Uterus (tissue), 4 donors: ENCODE results near the gene PBX1. TPM values are rescaled to one million over a fixed set of nuclear protein-coding genes. Genes with fewer than 3 reads are reported as not detected.

Source experiments
- DNase-seq, 2 donors: peaks; one replicate each; pipeline ENCODE4 v3.0.0-alpha.2; 2019 to 2020
- H3K27ac ChIP-seq, 2 donors: fragments of 200-600 bp; sonication (generic); 1 replicate in 1 of 2; 2 replicates in 1 of 2; pipeline ENCODE4 v1.5.1; 2016 to 2018
- H3K27me3 ChIP-seq, 2 donors: fragments of 200-600 bp; sonication (generic); one replicate each; pipeline ENCODE4 v1.5.1; 2018 to 2019; ENCODE audit warnings: control low read depth in 1 of 2
- H3K36me3 ChIP-seq, 2 donors: fragments of 200-600 bp; sonication (generic); one replicate each; pipeline ENCODE4 v1.5.1; 2019; ENCODE audit warnings: control low read depth in 1 of 2
- H3K4me1 ChIP-seq, 2 donors: fragments of 200-600 bp; sonication (generic); one replicate each; pipeline ENCODE4 v1.5.1; 2018 to 2019; ENCODE audit warnings: control low read depth in 1 of 2
- H3K4me3 ChIP-seq, 2 donors: fragments of 200-600 bp; sonication (generic); 1 replicate in 1 of 2; 2 replicates in 1 of 2; pipeline ENCODE4 v1.5.1; 2018 to 2019; ENCODE audit warnings: mild to moderate bottlenecking in 1 of 2
- H3K9me3 ChIP-seq, 2 donors: fragments of 200-600 bp; sonication (generic); one replicate each; pipeline ENCODE4 v1.5.1; 2019; ENCODE audit warnings: control low read depth in 1 of 2
- POLR2A ChIP-seq, 2 donors: fragments of 450-650 bp; IDR thresholded peaks; one replicate each; pipeline ENCODE4 v1.6.1; 2016; ENCODE audit warnings: antibody characterized with exemption in 2 of 2, mild to moderate bottlenecking in 1 of 2, moderate library complexity in 1 of 2
- intact Hi-C: fragments of 100-400 bp; cut with DNase I; formaldehyde crosslinking; loops from one replicate; pipeline ENCODE4 v1.15.1; 2023; ENCODE audit warnings: low total_unique reads
- total RNA-seq, 4 donors: library from RNA; depleted of rRNA in 3 of 4; stranded (reverse); fragments of >200 nt in 3 of 4; gene quantifications; one replicate each; pipeline versions ENCODE4 v1.1.0 to v1.2.4, GENCODE V29; 2014 to 2023
- TF ChIP-seq, protein P1 (sequence below), 4 experiments: fragments of 200-600 bp in 2 of 4; fragments of 450-650 bp in 2 of 4; sonication (generic) in 2 of 4; IDR thresholded peaks; one replicate each; pipeline ENCODE4 v1.5.1; 2016 to 2019; ENCODE audit warnings: antibody characterized with exemption in 4 of 4, mild to moderate bottlenecking in 2 of 4, moderate library complexity in 1 of 4
- donor health status: DM: yes; HTN: yes; CAD: no.

PBX1 gene
- total RNA-seq, 4 donors from 2014 or later, result 122 to 831 (median 207) TPM

- Histone ChIP-seq H3K36me3 (no peaks in the 10 kb centered on the region), H3K4me3 (no peak overlapping the region), H3K27me3 (no peaks in the 10 kb centered on the region), H3K4me1 (peaks cover 5 to 21% of the 10 kb centered on the region in 2 donors), H3K27ac (peak overlapping the region; percentile 17 to 68), H3K9me3 (no peaks in the 10 kb centered on the region)
- no peak for DNase-seq
- TF ChIP-seq, protein P1, sequence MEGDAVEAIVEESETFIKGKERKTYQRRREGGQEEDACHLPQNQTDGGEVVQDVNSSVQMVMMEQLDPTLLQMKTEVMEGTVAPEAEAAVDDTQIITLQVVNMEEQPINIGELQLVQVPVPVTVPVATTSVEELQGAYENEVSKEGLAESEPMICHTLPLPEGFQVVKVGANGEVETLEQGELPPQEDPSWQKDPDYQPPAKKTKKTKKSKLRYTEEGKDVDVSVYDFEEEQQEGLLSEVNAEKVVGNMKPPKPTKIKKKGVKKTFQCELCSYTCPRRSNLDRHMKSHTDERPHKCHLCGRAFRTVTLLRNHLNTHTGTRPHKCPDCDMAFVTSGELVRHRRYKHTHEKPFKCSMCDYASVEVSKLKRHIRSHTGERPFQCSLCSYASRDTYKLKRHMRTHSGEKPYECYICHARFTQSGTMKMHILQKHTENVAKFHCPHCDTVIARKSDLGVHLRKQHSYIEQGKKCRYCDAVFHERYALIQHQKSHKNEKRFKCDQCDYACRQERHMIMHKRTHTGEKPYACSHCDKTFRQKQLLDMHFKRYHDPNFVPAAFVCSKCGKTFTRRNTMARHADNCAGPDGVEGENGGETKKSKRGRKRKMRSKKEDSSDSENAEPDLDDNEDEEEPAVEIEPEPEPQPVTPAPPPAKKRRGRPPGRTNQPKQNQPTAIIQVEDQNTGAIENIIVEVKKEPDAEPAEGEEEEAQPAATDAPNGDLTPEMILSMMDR (IDR thresholded peaks at IDR 0.05), result no peak
- TF ChIP-seq POLR2A (IDR thresholded peaks at IDR 0.05), result no peak
- intact Hi-C loops, result no loop called here
These were observed 164.4 kb downstream of the PBX1 start for GRCh38 chr1:164723296-164723798.

DNA sequence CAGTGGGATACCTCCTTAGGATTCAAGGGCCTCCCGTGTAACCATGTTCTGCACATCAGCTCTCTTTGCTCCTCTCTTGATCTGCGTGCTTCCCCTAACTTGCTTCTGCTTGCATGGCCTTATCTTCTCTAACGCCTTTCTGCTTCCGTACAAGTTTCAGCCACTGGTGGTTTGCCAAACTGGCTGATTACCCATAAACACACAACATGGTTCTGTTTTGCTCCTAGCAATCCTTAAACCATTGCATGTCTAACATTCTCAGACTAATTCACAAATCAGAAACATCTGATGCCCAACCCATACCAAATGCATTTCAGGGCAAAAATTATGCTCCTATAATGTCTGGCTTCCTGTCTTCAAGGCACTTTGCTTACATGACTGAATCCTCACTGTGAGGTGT, 166.4 kb downstream of the PBX1 start:
- DNase-seq, result no peak
- TF ChIP-seq POLR2A (IDR thresholded peaks at IDR 0.05), result no peak
- TF ChIP-seq, protein P1 (IDR thresholded peaks at IDR 0.05), result no peak
- H3K36me3 ChIP-seq, result no peaks in the 10 kb centered on the region
- no peaks in the 10 kb centered on the region for H3K27me3 ChIP-seq
- no peak overlapping the region for H3K4me3 ChIP-seq
- peak overlapping the region; percentile 30 to 50 for H3K27ac ChIP-seq
- peaks cover 5 to 26% of the 10 kb centered on the region in 2 donors for H3K4me1 ChIP-seq
- intact Hi-C loops, result no loop called here
- no peaks in the 10 kb centered on the region for H3K9me3 ChIP-seq

DNA sequence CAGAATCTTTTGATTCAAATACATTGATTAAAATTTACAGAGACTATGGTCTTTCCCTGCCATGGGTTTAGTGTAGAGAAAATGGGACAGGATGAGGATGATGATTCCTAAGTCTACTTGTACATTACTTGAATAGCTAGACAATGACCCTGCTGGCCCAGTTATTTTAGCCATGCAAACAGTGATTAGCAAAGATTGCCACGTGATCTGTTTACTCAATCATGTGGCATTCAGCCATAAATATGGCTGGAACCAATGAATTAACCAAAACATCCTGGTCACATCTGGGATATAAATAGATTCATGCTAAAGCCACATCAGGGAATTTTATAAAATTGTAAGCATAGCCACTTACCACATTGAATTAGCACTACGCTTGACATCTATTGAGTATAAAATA, 167.3 kb downstream of the PBX1 start:
- no peak for TF ChIP-seq POLR2A (IDR thresholded peaks at IDR 0.05)
- TF ChIP-seq, protein P1 (IDR thresholded peaks at IDR 0.05), result no peak
- Histone ChIP-seq H3K27me3 (no peaks in the 10 kb centered on the region), H3K9me3 (no peaks in the 10 kb centered on the region), H3K4me3 (no peak overlapping the region), H3K36me3 (no peaks in the 10 kb centered on the region), H3K27ac (peak overlapping the region; percentile 30 to 50), H3K4me1 (peaks cover 5 to 26% of the 10 kb centered on the region in 2 donors)
- peak in 1 of 2 donors; percentile 54 for DNase-seq
- intact Hi-C loops, result no loop called here

DNA sequence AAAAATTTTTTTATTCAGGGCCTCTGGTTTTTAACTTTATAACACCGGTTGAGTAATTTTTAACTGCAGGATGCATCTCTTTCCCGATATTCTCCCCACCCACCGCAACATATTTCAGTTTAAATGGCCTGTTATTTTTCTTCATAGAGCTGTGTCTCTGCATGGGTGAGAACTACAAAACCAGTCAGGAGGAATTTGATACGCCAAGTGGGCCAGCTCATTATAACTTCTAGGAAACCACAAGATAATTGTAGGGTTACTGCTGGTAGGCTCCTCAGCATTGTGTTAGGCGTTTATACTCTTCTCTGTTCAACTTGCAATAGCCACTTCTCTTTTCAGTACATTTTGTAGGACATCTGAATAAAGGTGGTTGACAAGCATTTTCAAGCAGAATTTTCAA, 169.7 kb downstream of the PBX1 start:
- H3K36me3 ChIP-seq, result no peaks in the 10 kb centered on the region
- peaks cover 1 to 19% of the 10 kb centered on the region in 2 donors for H3K4me1 ChIP-seq
- intact Hi-C loops, result no loop called here
- H3K27me3 ChIP-seq, result no peaks in the 10 kb centered on the region
- no peak overlapping the region for H3K4me3 ChIP-seq
- DNase-seq, result no peak
- TF ChIP-seq, protein P1 (IDR thresholded peaks at IDR 0.05), result no peak
- no peak for TF ChIP-seq POLR2A (IDR thresholded peaks at IDR 0.05)
- no peaks in the 10 kb centered on the region for H3K9me3 ChIP-seq
- H3K27ac ChIP-seq, result no peak overlapping the region

DNA sequence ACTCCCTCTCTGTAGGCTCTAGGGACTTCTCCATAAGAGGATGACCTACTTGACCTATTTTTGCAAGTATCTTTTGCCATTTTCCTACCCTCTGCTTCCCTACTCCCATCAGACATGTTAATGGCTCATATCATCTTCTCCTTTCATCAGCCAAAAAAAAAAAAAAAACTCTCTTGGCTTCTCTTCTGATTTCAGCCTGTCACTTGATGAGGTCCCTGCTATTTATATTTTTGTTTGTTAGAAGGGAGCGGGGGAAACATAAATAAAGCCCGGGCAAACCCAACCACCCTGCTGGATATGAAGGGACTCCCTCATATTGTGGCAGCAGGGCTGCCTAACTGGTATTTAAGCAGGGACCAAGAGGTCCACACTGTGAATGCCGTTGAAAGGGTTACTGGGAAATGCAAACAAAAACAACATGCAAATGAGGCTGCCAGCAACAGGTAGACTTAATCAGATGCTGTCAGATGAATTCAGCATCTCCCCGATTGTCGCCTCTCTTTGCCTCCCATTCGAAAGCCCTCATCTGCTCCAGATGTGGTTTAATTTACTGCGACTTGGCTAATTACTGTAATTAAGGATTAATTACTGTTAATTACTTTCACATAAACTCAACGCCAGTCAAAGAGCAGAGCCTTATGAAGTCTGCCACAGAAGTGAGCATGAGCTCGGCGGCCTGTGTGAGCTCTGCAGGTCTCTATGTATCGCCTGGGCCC, 172.3 kb downstream of the PBX1 start:
- DNase-seq, result no peak
- H3K4me1 ChIP-seq, result peaks cover 0 to 11% of the 10 kb centered on the region in 2 donors
- TF ChIP-seq, protein P1 (IDR thresholded peaks at IDR 0.05), result no peak
- no peaks in the 10 kb centered on the region for H3K27me3 ChIP-seq
- peak overlapping the region in 1 of 2 donors; percentile 16 for H3K27ac ChIP-seq
- intact Hi-C loops, result no loop called here
- no peaks in the 10 kb centered on the region for H3K9me3 ChIP-seq
- H3K36me3 ChIP-seq, result no peaks in the 10 kb centered on the region
- no peak overlapping the region for H3K4me3 ChIP-seq
